ENCODE data around the gene KIAA1217. TPM values are rescaled to one million over a fixed set of nuclear protein-coding genes. Genes with fewer than 3 reads are reported as not detected.

Gene KIAA1217
- total RNA-seq: 61.4 TPM

GRCh38 chr10:24208661-24209431, at the start of gene KIAA1217:
KIAA1217 (plus strand) TSS chr10:24209138; CDS start chr10:24209194, 56 bp downstream.

